HG03280 (cell line): Measurements from ENCODE around the gene ZNF692.
"Not testable (repeated sequence)": the region's sequence is repeated elsewhere in the genome, so short reads cannot be mapped to it uniquely, and the experiment has no call there.

Experiments used
- ATAC-seq: cut with Tn5 transposase; IDR thresholded peaks from one replicate; pipeline ENCODE4 v1.9.1; 2021; ENCODE audit warnings: mild to moderate bottlenecking, moderate library complexity; ENCODE audit not compliant: unreplicated experiment

Gene ZNF692

GRCh38 chr1:248858891-248859889 is at the start of gene ZNF692:
ZNF692 (minus strand) TSS chr1:248859085; CDS start chr1:248858309, 776 bp downstream.
- ATAC-seq = peak; percentile 78

- ATAC-seq = peak; percentile 16
Measured at GRCh38 chr1:248906753-248907661, 48.1 kb upstream of the ZNF692 start.

- peak; percentile 91 for ATAC-seq
Measured at GRCh38 chr1:248906009-248906752, 47.3 kb upstream of the ZNF692 start, which contains the start of gene PGBD2. PGBD2 (plus strand) TSS chr1:248906235; CDS start chr1:248913863, 7,628 bp downstream.

GRCh38 chr1:248905662-248906008 is 46.8 kb upstream of the ZNF692 start:
- no peak for ATAC-seq

GRCh38 chr1:248904437-248905216 is 45.7 kb upstream of the ZNF692 start:
- ATAC-seq = no peak

- ATAC-seq = no peak
Measured at GRCh38 chr1:248901578-248901977, 42.7 kb upstream of the ZNF692 start.

GRCh38 chr1:248900637-248901036 is 41.8 kb upstream of the ZNF692 start:
- ATAC-seq = no peak

GRCh38 chr1:248897412-248898337 is 38.8 kb upstream of the ZNF692 start:
- no peak for ATAC-seq

GRCh38 chr1:248894837-248895236 is 36.0 kb upstream of the ZNF692 start:
- ATAC-seq = no peak

GRCh38 chr1:248892590-248892989 is 33.7 kb upstream of the ZNF692 start:
- no peak for ATAC-seq

- no peak for ATAC-seq
Measured at GRCh38 chr1:248891758-248892157, 32.9 kb upstream of the ZNF692 start.

- ATAC-seq = no peak
Measured at GRCh38 chr1:248890549-248891498, 31.9 kb upstream of the ZNF692 start.

- not testable (repeated sequence) for ATAC-seq
Measured at GRCh38 chr1:248889914-248890243, 31.0 kb upstream of the ZNF692 start.

GRCh38 chr1:248886237-248886895 is 27.5 kb upstream of the ZNF692 start:
- ATAC-seq = no peak

GRCh38 chr1:248885646-248886045 is 26.8 kb upstream of the ZNF692 start:
- ATAC-seq = no peak

GRCh38 chr1:248884632-248885295 is 25.9 kb upstream of the ZNF692 start:
- ATAC-seq = no peak

GRCh38 chr1:248882427-248882826 is 23.5 kb upstream of the ZNF692 start:
- not testable (repeated sequence) for ATAC-seq
